Breast epithelium (tissue), 3 donors: ENCODE measurements around the gene SACS.

Experiments used
- CTCF ChIP-seq, 3 donors: fragments of 450-650 bp; IDR thresholded peaks; one replicate each; pipeline ENCODE4 v1.5.1; 2016 to 2017; ENCODE audit warnings: antibody characterized with exemption in 3 of 3, mild to moderate bottlenecking in 3 of 3, moderate library complexity in 3 of 3
- POLR2A ChIP-seq: fragments of 450-650 bp; IDR thresholded peaks from one replicate; pipeline ENCODE4 v1.6.1; 2016; ENCODE audit warnings: antibody characterized with exemption, mild to moderate bottlenecking, moderate library complexity
- POLR2AphosphoS5 ChIP-seq, 3 donors: sonication (generic); formaldehyde crosslinking; IDR thresholded peaks; one replicate each; pipeline ENCODE4 v1.6.1; 2017; ENCODE audit warnings: antibody characterized with exemption in 3 of 3

- TF ChIP-seq CTCF (IDR thresholded peaks at IDR 0.05), result no peak
- TF ChIP-seq POLR2AphosphoS5 (IDR thresholded peaks at IDR 0.05), result no peak
- TF ChIP-seq POLR2A, result no peak
These were observed 109.4 kb downstream of the SACS start for GRCh38 chr13:23323946-23324709.
